SU-DHL-6 (cell line): ENCODE measurements around the gene KRTAP4-8.
"Not testable (repeated sequence)": the region's sequence is repeated elsewhere in the genome, so short reads cannot be mapped to it uniquely, and the experiment has no call there.

Experiments
- CTCF ChIP-seq: fragments of 200-600 bp; sonication (generic); IDR thresholded peaks from one replicate; pipeline ENCODE4 v1.5.1; 2017; ENCODE audit warnings: antibody characterized with exemption, mild to moderate bottlenecking, low read length, moderate library complexity; ENCODE audit not compliant: insufficient read depth, poor library complexity, severe bottlenecking
- EZH2phosphoT487 ChIP-seq: fragments of 200-600 bp; sonication (generic), shearing (Covaris generic); conservative IDR thresholded peaks from 2 replicates; pipeline ENCODE4 v1.6.1; 2018; ENCODE audit warnings: mild to moderate bottlenecking, antibody characterized with exemption, low read length, moderate library complexity, mixed read lengths

- not testable (repeated sequence) for TF ChIP-seq CTCF, EZH2phosphoT487
Measured at GRCh38 chr17:41084100-41084856, 13.7 kb downstream of the KRTAP4-8 start, which contains the start of gene KRTAP4-7.
